ENCODE measurements around the gene PLEKHB2. TPM values are rescaled to one million over a fixed set of nuclear protein-coding genes. Genes with fewer than 3 reads are reported as not detected.
"Not testable (repeated sequence)": the region's sequence is repeated elsewhere in the genome, so short reads cannot be mapped to it uniquely, and the experiment has no call there.

Gene PLEKHB2, protein sequence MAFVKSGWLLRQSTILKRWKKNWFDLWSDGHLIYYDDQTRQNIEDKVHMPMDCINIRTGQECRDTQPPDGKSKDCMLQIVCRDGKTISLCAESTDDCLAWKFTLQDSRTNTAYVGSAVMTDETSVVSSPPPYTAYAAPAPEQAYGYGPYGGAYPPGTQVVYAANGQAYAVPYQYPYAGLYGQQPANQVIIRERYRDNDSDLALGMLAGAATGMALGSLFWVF
- 100 to 1,000 TPM in 1 of 2 donors, 10 to 100 TPM in 1; 73.8 to 150 TPM for total RNA-seq
- long read RNA-seq, full-length matches to known transcripts: 32 of 183 reads
- long read RNA-seq, partial matches to known transcripts: 5 of 183 reads
- long read RNA-seq, other reads (novel, unspliced or antisense): 146 of 183 reads

DNA sequence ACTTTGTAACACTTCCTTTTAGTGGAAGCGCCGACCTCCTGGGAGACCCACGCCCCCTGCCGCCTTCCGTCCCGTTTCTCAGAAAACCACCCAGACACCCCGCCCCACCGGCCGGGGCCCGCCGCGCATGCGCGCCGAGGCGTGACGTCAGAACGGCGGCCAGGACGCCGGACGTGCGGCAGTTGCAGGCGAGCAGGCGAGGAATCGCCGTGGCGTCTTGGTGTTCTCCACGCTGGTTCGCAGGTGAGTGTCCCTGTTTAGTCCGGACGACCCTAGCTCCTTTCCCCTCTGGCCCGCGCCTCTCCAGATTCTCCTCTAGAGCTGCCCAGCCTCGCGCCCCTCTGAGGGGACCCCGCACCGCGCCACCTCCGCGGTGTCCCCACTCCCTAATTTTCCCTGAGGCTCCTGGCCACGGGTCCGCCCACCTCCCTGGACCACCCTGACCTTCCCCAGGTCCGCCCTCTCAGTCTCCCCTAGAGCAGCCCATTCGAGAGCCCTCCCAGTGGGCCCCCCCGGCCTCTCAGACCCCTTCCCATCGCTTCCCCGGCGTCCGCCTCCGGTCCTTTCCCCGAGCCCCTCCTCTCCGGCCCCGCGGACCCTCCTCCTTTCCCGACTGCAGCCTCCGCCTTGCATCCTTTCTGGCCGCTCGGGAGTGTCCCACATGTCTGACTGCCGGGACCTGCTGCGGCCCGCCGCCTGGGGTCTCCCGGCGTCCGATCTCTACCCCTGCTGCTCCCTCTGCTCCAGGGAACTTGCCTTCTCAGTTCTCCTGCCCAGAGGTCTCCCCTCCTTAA is at the start of gene PLEKHB2:
PLEKHB2 (plus strand) TSS at position 181 of the 794 bp plus-strand sequence. CDS start 15,606 bp downstream, outside the sequence.
- intact Hi-C loops (cut with DNase I, micrococcal nuclease): no loop called here
- peak; percentile 77 for ATAC-seq
- DNase-seq: peak; percentile 86 to 93

- no peak for ATAC-seq
- DNase-seq: no peak
- intact Hi-C loops (cut with DNase I, micrococcal nuclease): no loop called here
These were observed 48.8 kb upstream of the PLEKHB2 start for GRCh38 chr2:131056204-131056931.

GRCh38 chr2:131056932-131057287 is 48.2 kb upstream of the PLEKHB2 start:
- intact Hi-C loops (cut with DNase I, micrococcal nuclease): no loop called here
- no peak for ATAC-seq
- DNase-seq: no peak

GRCh38 chr2:131058214-131058843 is 46.8 kb upstream of the PLEKHB2 start:
- intact Hi-C loops (cut with DNase I, micrococcal nuclease): no loop called here
- no peak for ATAC-seq
- no peak for DNase-seq

DNA sequence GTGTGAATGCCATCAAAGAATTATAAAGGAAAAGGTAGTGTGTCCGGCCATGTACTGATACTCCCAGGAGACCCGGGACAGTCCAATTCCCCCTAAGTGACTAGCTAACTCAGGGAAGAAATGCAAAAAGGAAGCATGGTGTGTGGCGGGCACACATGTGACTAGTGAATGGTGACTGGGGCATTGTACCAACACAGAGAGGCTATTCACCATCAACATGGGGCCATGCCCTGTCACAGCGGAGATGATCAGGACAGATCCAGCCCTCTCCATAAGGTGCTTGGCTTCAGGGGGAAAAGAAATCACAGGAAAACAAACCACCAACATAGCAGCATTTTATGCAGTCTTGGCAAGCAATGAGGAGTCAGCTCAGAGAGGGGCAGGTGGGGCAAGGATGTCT is 46.2 kb upstream of the PLEKHB2 start:
- intact Hi-C loops (cut with DNase I, micrococcal nuclease): no loop called here
- DNase-seq: no peak
- ATAC-seq: no peak

DNA sequence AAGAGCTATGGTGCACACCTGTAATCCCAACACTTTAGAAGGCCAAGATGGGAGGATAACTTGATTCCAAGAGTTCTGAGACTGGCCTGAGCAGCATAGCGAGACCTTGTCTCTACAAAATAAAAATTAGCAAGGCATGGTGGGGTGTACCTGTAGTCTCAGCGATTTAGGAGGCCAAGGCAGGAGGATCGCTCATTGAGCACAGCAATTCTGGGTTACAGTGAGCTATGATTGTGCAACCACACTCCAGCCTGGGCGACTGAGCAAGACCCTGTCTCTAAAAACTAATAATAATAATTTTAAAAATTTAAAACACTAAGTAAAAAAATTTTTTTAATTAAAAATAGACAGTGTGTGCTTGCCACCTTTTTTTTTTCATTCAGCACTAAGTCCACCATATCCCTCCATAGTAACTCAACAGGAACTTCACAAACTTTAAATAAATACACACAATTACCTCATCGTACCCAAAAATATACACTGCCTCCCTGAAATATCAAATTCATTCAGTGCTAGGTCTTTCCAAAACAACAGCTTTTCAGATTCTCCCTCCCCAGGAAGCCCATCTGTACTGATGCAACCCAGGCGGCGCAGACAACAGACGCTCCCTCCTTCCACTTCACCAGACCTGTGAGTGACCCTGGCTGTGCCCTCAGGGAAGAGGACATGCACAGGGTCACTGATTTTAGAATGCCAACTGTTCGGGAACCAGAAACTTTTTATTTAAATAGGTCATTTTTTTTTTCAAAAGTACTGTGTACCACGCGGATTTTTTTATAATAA is 41.4 kb upstream of the PLEKHB2 start:
- intact Hi-C loops (cut with DNase I, micrococcal nuclease): no loop called here
- ATAC-seq (no peak), DNase-seq (no peak)

GRCh38 chr2:131064589-131065512 is 40.3 kb upstream of the PLEKHB2 start:
- intact Hi-C loops (cut with DNase I, micrococcal nuclease): no loop called here
- DNase-seq: no peak
- ATAC-seq: no peak

DNA sequence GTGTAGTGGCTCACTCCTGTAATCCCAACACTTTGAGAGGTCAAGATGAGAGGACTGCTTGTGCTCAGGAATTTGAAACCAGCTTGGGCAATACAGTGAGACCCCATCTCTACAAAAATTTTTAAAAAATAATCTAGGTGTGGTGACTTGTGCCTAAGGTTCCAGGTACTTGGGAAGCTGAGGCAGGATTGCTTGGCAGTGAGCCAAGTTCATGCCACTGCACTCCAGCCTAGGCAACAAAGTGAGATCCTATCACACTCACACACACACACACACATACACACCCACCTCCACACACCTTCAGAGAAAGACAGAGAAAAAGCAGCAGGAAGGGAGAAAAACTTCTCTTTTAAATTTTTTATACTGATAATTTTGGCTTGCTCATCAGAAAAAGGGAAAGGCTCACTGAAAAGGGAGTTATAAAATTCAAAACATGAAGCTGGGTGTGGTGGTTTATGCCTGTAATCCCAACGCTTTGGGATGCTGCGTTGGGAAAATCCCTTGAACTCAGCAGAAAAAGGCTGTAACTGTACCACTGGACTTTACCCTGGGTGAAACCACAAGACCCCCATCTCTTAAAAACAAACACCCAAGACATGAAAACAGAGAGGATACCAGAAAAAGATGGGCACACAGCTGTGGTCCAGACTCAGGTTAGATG is 37.5 kb upstream of the PLEKHB2 start:
- intact Hi-C loops (cut with DNase I, micrococcal nuclease): no loop called here
- peak; percentile 23 for ATAC-seq
- no peak for DNase-seq

DNA sequence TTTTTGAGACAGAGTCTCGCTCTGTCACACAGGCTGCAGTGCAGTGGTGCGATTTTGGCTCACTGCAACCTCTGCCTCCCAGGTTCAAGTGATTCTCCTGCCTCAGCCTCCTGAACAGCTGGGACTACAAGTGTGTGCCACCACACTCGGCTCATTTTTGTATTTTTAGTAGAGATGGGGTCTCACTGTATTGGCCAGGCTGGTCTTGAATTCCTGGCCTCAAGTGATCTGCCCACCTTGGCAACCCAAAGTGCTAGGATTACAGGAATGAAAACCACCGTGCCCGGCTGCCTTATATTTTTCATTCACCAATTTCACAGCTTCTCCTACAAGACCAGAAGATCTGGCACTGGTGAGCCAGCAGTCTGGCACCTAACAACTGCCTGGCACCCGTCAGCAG is 37.0 kb upstream of the PLEKHB2 start:
- ATAC-seq; intact Hi-C loops (cut with DNase I, micrococcal nuclease); DNase-seq: not testable (repeated sequence)

DNA sequence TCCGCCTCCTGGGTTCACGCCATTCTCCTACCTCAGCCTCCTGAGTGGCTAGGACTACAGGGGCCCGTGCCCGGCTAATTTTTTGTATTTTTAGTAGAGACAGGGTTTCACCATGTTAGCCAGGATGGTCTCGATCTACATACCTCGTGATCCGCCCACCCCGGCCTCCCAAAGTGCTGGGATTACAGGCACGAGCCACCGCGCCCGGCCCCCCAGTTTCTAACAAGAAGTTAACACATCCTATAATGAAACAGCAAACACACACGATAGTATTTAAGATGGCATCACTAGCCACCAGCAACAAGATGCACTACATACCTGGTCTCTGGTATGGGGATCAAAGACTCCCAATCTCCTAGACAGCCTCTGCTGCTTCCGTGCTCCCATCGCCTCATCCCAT is 29.6 kb upstream of the PLEKHB2 start:
- intact Hi-C loops (cut with DNase I, micrococcal nuclease); ATAC-seq: not testable (repeated sequence)

GRCh38 chr2:131076707-131077106 is 28.4 kb upstream of the PLEKHB2 start:
- intact Hi-C loops (cut with DNase I, micrococcal nuclease): no loop called here
- ATAC-seq (no peak), DNase-seq (no peak)

More for the DNA sequence above, 29.6 kb upstream of the PLEKHB2 start:
- not testable (repeated sequence) for DNase-seq

- ATAC-seq: no peak
- no peak for DNase-seq
- intact Hi-C loops (cut with DNase I, micrococcal nuclease): no loop called here
These were observed 27.8 kb upstream of the PLEKHB2 start for GRCh38 chr2:131077182-131077846.

GRCh38 chr2:131077966-131078365 is 27.2 kb upstream of the PLEKHB2 start:
- ATAC-seq: no peak
- DNase-seq: no peak
- intact Hi-C loops (cut with DNase I, micrococcal nuclease): no loop called here

- ATAC-seq; DNase-seq; intact Hi-C loops (cut with DNase I, micrococcal nuclease): not testable (repeated sequence)
These were observed 25.2 kb upstream of the PLEKHB2 start for GRCh38 chr2:131079931-131080330.

- intact Hi-C loops (cut with DNase I, micrococcal nuclease): no loop called here
- no peak for ATAC-seq
These were observed 23.9 kb upstream of the PLEKHB2 start for GRCh38 chr2:131081190-131081589.

GRCh38 chr2:131085646-131086045 is 19.5 kb upstream of the PLEKHB2 start:
- ATAC-seq: no peak
- intact Hi-C loops (cut with DNase I, micrococcal nuclease): no loop called here

More at GRCh38 chr2:131081190-131081589, 23.9 kb upstream of the PLEKHB2 start:
- no peak for DNase-seq

More at GRCh38 chr2:131085646-131086045, 19.5 kb upstream of the PLEKHB2 start:
- DNase-seq: no peak

All from left colon (tissue), 2 donors.